Upper lobe of left lung (tissue), 6 donors: Measurements from ENCODE around the gene DPH7. TPM values are rescaled to one million over a fixed set of nuclear protein-coding genes. Genes with fewer than 3 reads are reported as not detected.

Experiments
- ATAC-seq, 2 donors: fragments of 200-7000 bp; cut with Tn5 transposase; one replicate each; pipeline ENCODE4 v1.9.1; 2022; ENCODE audit warnings: mild to moderate bottlenecking in 2 of 2, moderate library complexity in 2 of 2; ENCODE audit not compliant: low FRiP score in 2 of 2
- DNase-seq, 2 donors: peaks; one replicate each; pipeline ENCODE4 v3.0.0-alpha.2; 2019 to 2020
- H3K27ac ChIP-seq, 4 donors: fragments of 200-600 bp; sonication (generic); one replicate each; pipeline ENCODE4 v1.5.1; 2016 to 2019
- H3K27me3 ChIP-seq, 4 donors: fragments of 200-600 bp; sonication (generic); one replicate each; pipeline ENCODE4 v1.5.1; 2017 to 2019
- H3K36me3 ChIP-seq, 4 donors: fragments of 200-600 bp; sonication (generic); one replicate each; pipeline ENCODE4 v1.5.1; 2016 to 2019
- H3K4me1 ChIP-seq, 4 donors: fragments of 200-600 bp; sonication (generic); one replicate each; pipeline ENCODE4 v1.5.1; 2018 to 2019
- H3K4me3 ChIP-seq, 4 donors: fragments of 200-600 bp; sonication (generic); one replicate each; pipeline ENCODE4 v1.5.1; 2017 to 2019; ENCODE audit warnings: mild to moderate bottlenecking in 2 of 4, moderate library complexity in 1 of 4
- H3K9me3 ChIP-seq, 4 donors: fragments of 200-600 bp; sonication (generic); one replicate each; pipeline ENCODE4 v1.5.1; 2018 to 2019
- CTCF ChIP-seq, 6 experiments: fragments of 450-650 bp in 4 of 6; fragments of 200-600 bp in 2 of 6; sonication (generic) in 2 of 6; IDR thresholded peaks; one replicate each; pipeline ENCODE4 v1.5.1; 2016 to 2019; ENCODE audit warnings: antibody characterized with exemption in 6 of 6
- EP300 ChIP-seq, 4 donors: sonication (generic); formaldehyde crosslinking; IDR thresholded peaks; one replicate each; pipeline ENCODE4 v1.5.1; 2017; ENCODE audit warnings: antibody characterized with exemption in 4 of 4, control low read depth in 2 of 4
- POLR2A ChIP-seq, 4 donors: fragments of 450-650 bp; IDR thresholded peaks; one replicate each; pipeline ENCODE4 v1.5.1; 2016 to 2017; ENCODE audit warnings: antibody characterized with exemption in 4 of 4, mild to moderate bottlenecking in 2 of 4
- POLR2AphosphoS5 ChIP-seq, 2 donors: sonication (generic); formaldehyde crosslinking; IDR thresholded peaks; one replicate each; pipeline ENCODE4 v1.5.1; 2017; ENCODE audit warnings: antibody characterized with exemption in 2 of 2
- WGBS, 2 donors: methylation state at CpG; one replicate each; pipeline ENCODE4 v1.1.5; 2017 to 2018; 5-methylcytosine and 5-hydroxymethylcytosine counted together
- total RNA-seq, 6 donors: library from RNA; depleted of rRNA in 4 of 6; stranded (reverse); fragments of >200 nt in 4 of 6; gene quantifications; one replicate each; pipeline versions ENCODE4 v1.1.0 to v1.2.1, GENCODE V29; 2016 to 2021
- donor health status: DM: no; HTN: no; CAD: no; lungs with moderate emphysema.
- donor health status: DM: no; HTN: yes; CAD: no; lungs with severe emphysema.

Gene DPH7
- total RNA-seq, 6 donors from 2014 or later = 25.5 to 115 (median 42.4) TPM

- no peaks in the 10 kb centered on the region for H3K9me3 ChIP-seq
- WGBS, 2 donors = 84% methylated on average over 14 of the region's 14 CpGs
- no peaks in the 10 kb centered on the region for H3K36me3 ChIP-seq
- H3K27ac ChIP-seq = no peak overlapping the region
- no peak for TF ChIP-seq POLR2A (IDR thresholded peaks at IDR 0.05)
- TF ChIP-seq POLR2AphosphoS5 (IDR thresholded peaks at IDR 0.05) = no peak
- TF ChIP-seq CTCF (IDR thresholded peaks at IDR 0.05) = no peak
- TF ChIP-seq EP300 (IDR thresholded peaks at IDR 0.05) = no peak
- no peak for ATAC-seq
- DNase-seq = no peak
- H3K4me3 ChIP-seq = no peak overlapping the region
- no peaks in the 10 kb centered on the region for H3K4me1 ChIP-seq
- no peaks in the 10 kb centered on the region for H3K27me3 ChIP-seq
These were observed 69.5 kb downstream of the DPH7 start for GRCh38 chr9:137509198-137509597.

GRCh38 chr9:137506702-137507171 lies 72.0 kb downstream of the DPH7 start:
- ATAC-seq (peak in 1 of 2 donors; percentile 61), DNase-seq (no peak)
- no peak overlapping the region for H3K4me3 ChIP-seq
- WGBS, 2 donors = 88 to 92% methylated on average over 8 to 26 of the region's 26 CpGs
- H3K27ac ChIP-seq = no peak overlapping the region
- H3K36me3 ChIP-seq = no peaks in the 10 kb centered on the region
- no peaks in the 10 kb centered on the region for H3K27me3 ChIP-seq
- H3K4me1 ChIP-seq = no peaks in the 10 kb centered on the region
- no peaks in the 10 kb centered on the region for H3K9me3 ChIP-seq
- TF ChIP-seq EP300 (IDR thresholded peaks at IDR 0.05) (no peak), POLR2A (IDR thresholded peaks at IDR 0.05) (no peak), CTCF (IDR thresholded peaks at IDR 0.05) (no peak), POLR2AphosphoS5 (IDR thresholded peaks at IDR 0.05) (no peak)

GRCh38 chr9:137506274-137506673 lies 72.5 kb downstream of the DPH7 start:
- Histone ChIP-seq H3K27ac (no peak overlapping the region), H3K36me3 (no peaks in the 10 kb centered on the region), H3K9me3 (no peaks in the 10 kb centered on the region), H3K27me3 (no peaks in the 10 kb centered on the region), H3K4me3 (no peak overlapping the region), H3K4me1 (no peaks in the 10 kb centered on the region)
- ATAC-seq (peak in 1 of 2 donors; percentile 9), DNase-seq (no peak)
- 73 to 85% methylated on average over 7 to 15 of the region's 15 CpGs for WGBS, 2 donors
- TF ChIP-seq POLR2AphosphoS5 (IDR thresholded peaks at IDR 0.05) (no peak), EP300 (IDR thresholded peaks at IDR 0.05) (no peak), CTCF (IDR thresholded peaks at IDR 0.05) (no peak), POLR2A (IDR thresholded peaks at IDR 0.05) (no peak)

- 93 to 94% methylated on average over 28 of the region's 28 CpGs for WGBS, 2 donors
- no peak for ATAC-seq
- H3K4me3 ChIP-seq = no peak overlapping the region
- no peak overlapping the region for H3K27ac ChIP-seq
- no peaks in the 10 kb centered on the region for H3K4me1 ChIP-seq
- no peaks in the 10 kb centered on the region for H3K36me3 ChIP-seq
- TF ChIP-seq POLR2A (IDR thresholded peaks at IDR 0.05) (no peak), EP300 (IDR thresholded peaks at IDR 0.05) (no peak)
- H3K27me3 ChIP-seq = no peaks in the 10 kb centered on the region
- no peaks in the 10 kb centered on the region for H3K9me3 ChIP-seq
- no peak for DNase-seq
These were observed 73.1 kb downstream of the DPH7 start for GRCh38 chr9:137505421-137506140.

Other genes with a start within 250 kb of the DPH7 start
- 100 to 1,000 TPM in 1 of 6 donors, 10 to 100 TPM in 5; 12.3 to 118 (median 24.8) TPM for gene EXD3, start 155.8 kb downstream of the DPH7 start, total RNA-seq
- 10 to 100 TPM in 3 of 6 donors, 1 to 10 TPM in 3; 3.3 to 34.6 (median 11.7) TPM for gene NOXA1, start 155.5 kb downstream of the DPH7 start, total RNA-seq
- gene ENTPD8, start 137.6 kb downstream of the DPH7 start, total RNA-seq = under 1 TPM in 2 of 6 donors, not detected in 4; 0.15 to 0.17 TPM
- 10 to 100 TPM; 20.4 to 57.6 (median 25.9) TPM for gene NSMF, start 119.6 kb downstream of the DPH7 start, total RNA-seq
- gene PNPLA7, start 28.5 kb downstream of the DPH7 start, total RNA-seq = 100 to 1,000 TPM in 1 of 6 donors, 10 to 100 TPM in 2, 1 to 10 TPM in 3; 6.0 to 104 (median 14.0) TPM
- 100 to 1,000 TPM in 2 of 6 donors, 10 to 100 TPM in 4; 36.5 to 172 (median 62.1) TPM for gene MRPL41, start 27.0 kb downstream of the DPH7 start, total RNA-seq
- 10 to 100 TPM; 10.2 to 28.3 (median 20.9) TPM for gene ZMYND19, start 11.6 kb upstream of the DPH7 start, total RNA-seq
- gene ARRDC1, start 26.8 kb upstream of the DPH7 start, total RNA-seq = 100 to 1,000 TPM in 3 of 6 donors, 10 to 100 TPM in 3; 74.9 to 202 (median 99.6) TPM
- 100 to 1,000 TPM in 2 of 6 donors, 10 to 100 TPM in 4; 68.0 to 183 (median 83.6) TPM for gene EHMT1, start 40.1 kb upstream of the DPH7 start, total RNA-seq